GM12865 (cell line): ENCODE results near the gene COL23A1.
"Not testable (repeated sequence)": the region's sequence is repeated elsewhere in the genome, so short reads cannot be mapped to it uniquely, and the experiment has no call there.

Experiments
- DNase-seq: peaks from one replicate; pipeline ENCODE4 v3.0.0; 2010; ENCODE audit warnings: low read depth
- H3K4me3 ChIP-seq: 2 replicates; pipeline ENCODE4 v1.5.1; 2011; ENCODE audit warnings: mild to moderate bottlenecking, low read depth, low read length, control low read depth
- TF ChIP-seq, protein P1 (sequence below): IDR thresholded peaks from 2 replicates; pipeline ENCODE4 v1.5.1; 2011; ENCODE audit warnings: low read length, control low read depth, low read depth, inconsistent platforms; ENCODE audit not compliant: insufficient read depth; ENCODE audit errors: missing control alignments

Gene COL23A1

DNA sequence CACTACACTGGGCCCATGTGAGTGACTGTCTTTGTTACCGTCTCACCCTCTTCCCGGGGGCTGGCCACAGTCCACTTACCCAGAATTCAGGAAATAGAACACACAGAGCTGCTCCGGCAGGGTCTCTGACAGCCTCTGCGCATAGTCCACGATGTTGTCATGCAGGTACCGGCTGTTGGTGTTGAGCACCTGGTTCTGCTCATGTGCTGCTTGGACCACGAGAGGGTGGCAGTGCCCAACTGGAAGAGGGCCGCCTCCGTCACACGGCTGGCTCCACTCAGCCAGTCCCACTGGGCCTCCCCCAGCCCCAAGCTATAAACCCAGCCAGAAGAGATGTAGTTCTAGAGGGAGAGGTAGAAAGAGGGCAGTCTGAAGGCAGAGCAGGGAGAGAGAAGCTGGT is 360.3 kb downstream of the COL23A1 start:
- no peak overlapping the region for H3K4me3 ChIP-seq
- DNase-seq, result no peak
- TF ChIP-seq, protein P1, sequence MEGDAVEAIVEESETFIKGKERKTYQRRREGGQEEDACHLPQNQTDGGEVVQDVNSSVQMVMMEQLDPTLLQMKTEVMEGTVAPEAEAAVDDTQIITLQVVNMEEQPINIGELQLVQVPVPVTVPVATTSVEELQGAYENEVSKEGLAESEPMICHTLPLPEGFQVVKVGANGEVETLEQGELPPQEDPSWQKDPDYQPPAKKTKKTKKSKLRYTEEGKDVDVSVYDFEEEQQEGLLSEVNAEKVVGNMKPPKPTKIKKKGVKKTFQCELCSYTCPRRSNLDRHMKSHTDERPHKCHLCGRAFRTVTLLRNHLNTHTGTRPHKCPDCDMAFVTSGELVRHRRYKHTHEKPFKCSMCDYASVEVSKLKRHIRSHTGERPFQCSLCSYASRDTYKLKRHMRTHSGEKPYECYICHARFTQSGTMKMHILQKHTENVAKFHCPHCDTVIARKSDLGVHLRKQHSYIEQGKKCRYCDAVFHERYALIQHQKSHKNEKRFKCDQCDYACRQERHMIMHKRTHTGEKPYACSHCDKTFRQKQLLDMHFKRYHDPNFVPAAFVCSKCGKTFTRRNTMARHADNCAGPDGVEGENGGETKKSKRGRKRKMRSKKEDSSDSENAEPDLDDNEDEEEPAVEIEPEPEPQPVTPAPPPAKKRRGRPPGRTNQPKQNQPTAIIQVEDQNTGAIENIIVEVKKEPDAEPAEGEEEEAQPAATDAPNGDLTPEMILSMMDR, result no peak

DNA sequence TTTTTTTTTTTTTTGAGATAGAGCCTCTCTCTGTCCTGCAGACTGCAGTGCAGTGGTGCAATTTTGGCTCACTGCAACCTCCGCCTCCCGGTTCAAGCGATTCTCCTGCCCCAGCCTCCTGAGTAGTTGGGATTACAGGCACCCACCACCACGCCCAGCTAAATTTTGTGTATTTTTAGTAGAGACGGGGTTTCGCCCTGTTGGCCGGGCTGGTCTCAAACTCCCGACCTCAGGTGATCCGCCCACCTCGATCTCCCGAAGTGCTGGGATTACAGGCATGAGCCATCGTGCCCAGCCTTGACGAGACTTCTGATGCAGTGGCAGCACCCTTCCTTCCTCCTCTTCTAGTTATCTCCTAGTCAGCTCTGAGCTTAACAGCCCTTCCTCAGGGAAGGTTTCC is 361.1 kb downstream of the COL23A1 start:
- not testable (repeated sequence) for H3K4me3 ChIP-seq, DNase-seq

DNA sequence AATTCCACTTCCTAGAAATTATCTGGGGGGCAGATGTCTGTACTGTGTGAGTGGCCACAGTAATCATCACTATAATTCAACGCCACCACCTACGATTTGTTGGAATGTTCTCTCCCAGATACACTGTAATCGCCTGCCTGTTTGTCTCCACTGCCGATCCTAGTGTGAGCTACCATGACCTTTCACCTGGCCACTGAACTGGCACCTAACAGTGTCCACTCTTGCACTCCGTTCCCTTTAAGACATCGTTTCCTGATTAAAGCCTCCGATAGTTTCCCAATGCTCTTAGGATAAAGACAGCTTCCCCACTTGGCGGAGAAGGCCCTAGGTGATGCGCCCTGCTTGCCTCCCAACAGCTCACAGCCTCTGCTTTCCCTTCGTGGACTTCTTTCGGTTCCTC is 361.6 kb downstream of the COL23A1 start:
- H3K4me3 ChIP-seq, result no peak overlapping the region
- DNase-seq, result no peak
- TF ChIP-seq, protein P1, result no peak

DNA sequence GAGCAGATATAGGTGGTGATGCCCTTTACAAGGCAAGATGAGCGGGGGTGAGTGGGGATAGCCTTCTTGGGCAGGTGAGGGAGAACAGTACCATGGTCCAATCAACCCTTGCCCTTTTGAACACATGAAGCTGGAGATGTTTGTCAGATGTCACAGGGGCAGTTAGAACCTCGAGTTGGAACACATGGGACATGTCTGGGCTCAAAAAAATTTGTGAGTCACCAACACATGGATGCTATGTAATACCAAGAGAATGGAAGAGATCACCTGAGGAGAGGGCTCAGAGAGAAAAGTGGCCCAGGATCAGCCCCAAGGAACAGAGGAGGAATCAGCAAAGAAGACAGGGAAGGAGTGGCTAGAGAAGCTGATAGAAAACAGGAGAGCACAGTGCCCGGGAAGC is 362.3 kb downstream of the COL23A1 start:
- TF ChIP-seq, protein P1, result no peak
- no peak for DNase-seq
- H3K4me3 ChIP-seq, result no peak overlapping the region

DNA sequence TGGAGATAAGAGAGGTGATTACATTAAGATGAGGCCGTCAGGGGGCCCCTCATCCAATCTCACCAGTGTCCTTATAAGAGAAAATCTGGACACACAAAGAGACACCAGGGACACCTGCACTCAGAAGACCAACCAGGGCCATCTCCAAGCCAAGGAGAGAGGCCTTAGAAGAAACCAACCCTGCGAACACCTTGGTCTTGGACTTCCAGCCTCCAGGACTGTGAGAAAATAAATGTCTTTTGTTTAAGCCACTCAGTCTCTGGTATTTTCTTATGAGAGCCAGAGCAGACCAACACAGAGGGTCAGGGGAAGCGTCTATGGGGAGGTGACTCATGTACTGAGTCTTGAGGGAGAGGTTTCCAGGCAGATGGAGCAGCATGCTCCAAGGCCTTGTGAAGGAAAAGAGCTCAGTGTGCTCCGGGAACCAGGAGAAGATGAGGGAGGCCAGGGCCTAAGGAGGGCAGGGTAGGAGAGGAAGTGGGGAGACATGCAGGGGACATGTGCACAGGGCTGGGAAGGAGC is 363.0 kb downstream of the COL23A1 start:
- TF ChIP-seq, protein P1, result no peak
- no peak for DNase-seq
- H3K4me3 ChIP-seq, result no peak overlapping the region

DNA sequence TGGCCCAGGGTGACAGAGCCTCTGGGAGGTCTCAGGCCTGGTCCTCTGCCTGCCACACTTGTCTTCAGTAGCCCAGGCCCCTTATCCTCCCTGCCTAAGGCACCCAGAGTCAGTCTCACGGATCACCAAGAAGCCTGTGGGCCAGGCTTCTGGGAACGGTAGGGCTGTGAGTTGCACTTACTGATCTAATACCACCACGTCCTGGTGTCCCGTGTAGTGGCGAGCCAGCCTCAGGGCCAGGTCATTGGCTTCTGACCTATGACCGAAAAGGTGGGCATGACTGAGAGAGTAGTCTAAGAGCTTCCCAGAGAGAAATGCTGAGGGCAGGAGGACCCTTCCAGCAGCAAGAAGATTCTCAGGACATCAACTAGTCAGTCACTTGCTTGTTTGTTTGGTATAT is 365.0 kb downstream of the COL23A1 start:
- TF ChIP-seq, protein P1, result no peak

DNA sequence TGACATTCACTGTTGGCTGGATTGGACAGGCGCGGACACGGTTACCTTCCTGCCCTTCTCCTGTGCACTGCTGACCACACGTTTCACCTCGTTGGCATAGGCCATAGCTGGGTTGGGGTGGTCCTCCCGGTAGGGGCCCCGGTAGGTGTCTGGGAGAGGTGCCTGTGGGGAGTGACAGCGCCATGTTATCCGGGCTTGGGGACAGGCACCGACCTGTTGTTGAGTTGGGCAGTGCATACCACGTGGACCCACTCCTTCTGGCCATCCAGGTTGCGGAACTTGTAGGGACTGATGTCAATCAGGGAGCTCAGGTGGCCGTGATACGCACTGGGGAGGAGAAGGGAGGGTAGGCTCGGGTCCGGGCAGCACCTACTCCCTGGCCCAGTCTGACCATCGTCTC is 365.8 kb downstream of the COL23A1 start:
- DNase-seq, result no peak
- no peak overlapping the region for H3K4me3 ChIP-seq
- TF ChIP-seq, protein P1, result no peak

More for the DNA sequence above, 365.0 kb downstream of the COL23A1 start:
- no peak overlapping the region for H3K4me3 ChIP-seq
- DNase-seq, result no peak
